DOHH2 (cell line): ENCODE measurements around the gene CSGALNACT2.

Experiments
- EZH2phosphoT487 ChIP-seq: fragments of 200-600 bp; sonication (generic); IDR thresholded peaks from 2 replicates; pipeline ENCODE4 v1.6.1; 2017; ENCODE audit warnings: borderline replicate concordance, mild to moderate bottlenecking, antibody characterized with exemption, low read length, moderate library complexity, mixed read lengths
- TF ChIP-seq, protein P1 (sequence below): fragments of 200-600 bp; sonication (generic); IDR thresholded peaks from one replicate; pipeline ENCODE4 v1.5.1; 2014; ENCODE audit warnings: antibody characterized with exemption, mild to moderate bottlenecking, low read depth, low read length; ENCODE audit not compliant: poor library complexity, severe bottlenecking

- TF ChIP-seq, protein P1, sequence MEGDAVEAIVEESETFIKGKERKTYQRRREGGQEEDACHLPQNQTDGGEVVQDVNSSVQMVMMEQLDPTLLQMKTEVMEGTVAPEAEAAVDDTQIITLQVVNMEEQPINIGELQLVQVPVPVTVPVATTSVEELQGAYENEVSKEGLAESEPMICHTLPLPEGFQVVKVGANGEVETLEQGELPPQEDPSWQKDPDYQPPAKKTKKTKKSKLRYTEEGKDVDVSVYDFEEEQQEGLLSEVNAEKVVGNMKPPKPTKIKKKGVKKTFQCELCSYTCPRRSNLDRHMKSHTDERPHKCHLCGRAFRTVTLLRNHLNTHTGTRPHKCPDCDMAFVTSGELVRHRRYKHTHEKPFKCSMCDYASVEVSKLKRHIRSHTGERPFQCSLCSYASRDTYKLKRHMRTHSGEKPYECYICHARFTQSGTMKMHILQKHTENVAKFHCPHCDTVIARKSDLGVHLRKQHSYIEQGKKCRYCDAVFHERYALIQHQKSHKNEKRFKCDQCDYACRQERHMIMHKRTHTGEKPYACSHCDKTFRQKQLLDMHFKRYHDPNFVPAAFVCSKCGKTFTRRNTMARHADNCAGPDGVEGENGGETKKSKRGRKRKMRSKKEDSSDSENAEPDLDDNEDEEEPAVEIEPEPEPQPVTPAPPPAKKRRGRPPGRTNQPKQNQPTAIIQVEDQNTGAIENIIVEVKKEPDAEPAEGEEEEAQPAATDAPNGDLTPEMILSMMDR: no peak
- no peak for TF ChIP-seq EZH2phosphoT487
These were observed 16.1 kb upstream of the CSGALNACT2 start for GRCh38 chr10:43122096-43122495.
